ENCODE data around the gene TMEM107. TPM values are rescaled to one million over a fixed set of nuclear protein-coding genes. Genes with fewer than 3 reads are reported as not detected.
"Not testable (repeated sequence)": the region's sequence is repeated elsewhere in the genome, so short reads cannot be mapped to it uniquely, and the experiment has no call there.

The TMEM107 gene
- total and polyA plus RNA-seq, 2 donors (not counting 1 experiment from before 2014, with no cell fraction given) = 9.8 to 36.0 TPM

- Histone ChIP-seq H4K20me1 (ENCODE audit: control insufficient read depth, extremely low read depth, insufficient read depth, low read length) (no peaks in the 10 kb centered on the region), H3K27me3 (ENCODE audit: control insufficient read depth, insufficient read depth, low read length) (no peaks in the 10 kb centered on the region), H3K9me3 (ENCODE audit: control insufficient read depth, insufficient read depth, low read depth, low read length) (no peaks in the 10 kb centered on the region), H2AFZ (ENCODE audit: low read length) (peak overlapping the region; percentile 83), H3K9ac (ENCODE audit: insufficient read depth, low read length) (peak overlapping the region; percentile 68), H3K27ac (ENCODE audit: insufficient read depth, low read length) (peak overlapping the region; percentile 91), H3K36me3 (ENCODE audit: control insufficient read depth, insufficient read depth, low read length) (no peaks in the 10 kb centered on the region), H3K4me1 (ENCODE audit: control insufficient read depth, extremely low read depth, insufficient read depth, low read length) (peaks cover 3% of the 10 kb centered on the region), H3K4me2 (ENCODE audit: extremely low read depth, insufficient read depth, low read length) (peak overlapping the region; percentile 97), H3K4me3 (replicated peaks in 1 of 4; ENCODE audit: control extremely low read depth in 1 of 4, insufficient read depth in 1 of 4, low read depth in 3 of 4, low read length in 4 of 4) (peak overlapping the region; percentile 72 to 92 (median 83)), H3K79me2 (ENCODE audit: control insufficient read depth, insufficient read depth, low read length) (no peaks in the 10 kb centered on the region)
- TF ChIP-seq CTCF (conservative IDR thresholded peaks at IDR 0.05 in 1 of 2, IDR thresholded peaks at IDR 0.05 in 1 of 2; ENCODE audit: low read depth in 1 of 2, low read length in 2 of 2) = no peak
- no peak for TF ChIP-seq EZH2 (IDR thresholded peaks at IDR 0.05; ENCODE audit: low read length, missing control alignments)
- peak; percentile 86 to 93 for DNase-seq (ENCODE audit: low read depth in 2 of 2)
These were observed 45.6 kb upstream of the TMEM107 start for GRCh38 chr17:8221663-8222379.

DNA sequence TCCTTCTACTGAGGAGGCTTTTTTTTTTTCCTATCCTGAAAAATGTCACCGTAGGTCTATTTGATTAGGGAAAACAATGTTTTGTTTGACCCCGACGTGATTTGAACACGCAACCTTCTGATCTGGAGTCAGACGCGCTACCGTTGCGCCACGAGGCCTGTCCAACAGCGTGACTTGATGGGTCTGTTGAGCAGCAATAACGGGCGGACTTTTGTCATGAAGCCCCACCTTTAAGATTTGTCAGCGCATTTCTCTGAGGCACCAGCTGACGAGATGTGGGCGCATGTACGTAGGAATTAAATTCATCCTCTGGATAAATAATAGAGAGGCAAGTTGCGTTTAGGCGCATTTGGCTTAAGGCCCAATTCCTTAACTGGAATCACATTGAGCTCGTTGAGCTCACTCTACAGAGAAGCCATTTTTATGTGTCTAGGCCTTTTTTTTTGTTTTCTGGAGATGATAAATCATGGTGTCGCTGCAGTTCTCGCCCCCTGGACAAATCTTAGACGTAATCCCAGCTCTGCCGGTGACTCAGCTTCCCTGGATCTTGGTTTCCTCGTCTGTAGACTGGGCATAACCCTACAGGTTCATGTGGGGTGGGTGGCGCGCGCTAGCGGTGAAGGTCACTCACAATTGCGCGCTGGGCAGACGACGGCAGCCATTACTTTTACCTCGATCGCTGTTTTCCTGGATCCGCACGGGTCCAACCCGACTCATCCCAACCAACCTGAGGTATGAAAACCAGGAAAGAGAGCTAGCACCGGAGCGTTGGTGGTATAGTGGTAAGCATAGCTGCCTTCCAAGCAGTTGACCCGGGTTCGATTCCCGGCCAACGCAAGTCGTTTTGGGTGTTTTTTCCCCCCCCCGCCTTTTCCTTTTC lies 44.8 kb upstream of the TMEM107 start:
- no peaks in the 10 kb centered on the region for H3K9me3 ChIP-seq (ENCODE audit: control insufficient read depth, insufficient read depth, low read depth, low read length)
- no peak for TF ChIP-seq EZH2 (IDR thresholded peaks at IDR 0.05; ENCODE audit: low read length, missing control alignments)
- no peak for TF ChIP-seq CTCF (conservative IDR thresholded peaks at IDR 0.05 in 1 of 2, IDR thresholded peaks at IDR 0.05 in 1 of 2; ENCODE audit: low read depth in 1 of 2, low read length in 2 of 2)
- H3K36me3 ChIP-seq (ENCODE audit: control insufficient read depth, insufficient read depth, low read length) = no peaks in the 10 kb centered on the region
- no peaks in the 10 kb centered on the region for H3K79me2 ChIP-seq (ENCODE audit: control insufficient read depth, insufficient read depth, low read length)
- H3K4me1 ChIP-seq (ENCODE audit: control insufficient read depth, extremely low read depth, insufficient read depth, low read length) = peaks cover 3% of the 10 kb centered on the region
- peak; percentile 91 to 95 for DNase-seq (ENCODE audit: low read depth in 2 of 2)
- H4K20me1 ChIP-seq (ENCODE audit: control insufficient read depth, extremely low read depth, insufficient read depth, low read length) = no peaks in the 10 kb centered on the region
- no peaks in the 10 kb centered on the region for H3K27me3 ChIP-seq (ENCODE audit: control insufficient read depth, insufficient read depth, low read length)
- peak overlapping the region; percentile 62 to 92 (median 79) for H3K4me3 ChIP-seq (replicated peaks in 1 of 4; ENCODE audit: control extremely low read depth in 1 of 4, insufficient read depth in 1 of 4, low read depth in 3 of 4, low read length in 4 of 4)
- H3K4me2 ChIP-seq (ENCODE audit: extremely low read depth, insufficient read depth, low read length) = peak overlapping the region; percentile 97
- H3K27ac ChIP-seq (ENCODE audit: insufficient read depth, low read length) = peak overlapping the region; percentile 91
- H3K9ac ChIP-seq (ENCODE audit: insufficient read depth, low read length) = peak overlapping the region; percentile 68
- peak overlapping the region; percentile 83 for H2AFZ ChIP-seq (ENCODE audit: low read length)

- H3K4me2 ChIP-seq (ENCODE audit: extremely low read depth, insufficient read depth, low read length); H3K27me3 ChIP-seq (ENCODE audit: control insufficient read depth, insufficient read depth, low read length); H3K4me3 ChIP-seq (replicated peaks in 1 of 4; ENCODE audit: control extremely low read depth in 1 of 4, insufficient read depth in 1 of 4, low read depth in 3 of 4, low read length in 4 of 4); H3K9me3 ChIP-seq (ENCODE audit: control insufficient read depth, insufficient read depth, low read depth, low read length); DNase-seq (ENCODE audit: low read depth in 2 of 2); H2AFZ ChIP-seq (ENCODE audit: low read length); H4K20me1 ChIP-seq (ENCODE audit: control insufficient read depth, extremely low read depth, insufficient read depth, low read length); H3K27ac ChIP-seq (ENCODE audit: insufficient read depth, low read length); H3K9ac ChIP-seq (ENCODE audit: insufficient read depth, low read length); H3K36me3 ChIP-seq (ENCODE audit: control insufficient read depth, insufficient read depth, low read length); H3K4me1 ChIP-seq (ENCODE audit: control insufficient read depth, extremely low read depth, insufficient read depth, low read length): not testable (repeated sequence)
- peaks cover 13% of the 10 kb centered on the region for H3K79me2 ChIP-seq (ENCODE audit: control insufficient read depth, insufficient read depth, low read length)
These were observed 37.8 kb upstream of the TMEM107 start for GRCh38 chr17:8214000-8214399.

All from fibroblast of lung (primary cell).